OCI-M1 (cell line): ENCODE measurements around the gene COX4I1.

ENCODE experiments used
- DNase-seq: peaks from one replicate; lab custom pipeline; 2025; lab: John Stamatoyannopoulos, UW

COX4I1 gene

DNA sequence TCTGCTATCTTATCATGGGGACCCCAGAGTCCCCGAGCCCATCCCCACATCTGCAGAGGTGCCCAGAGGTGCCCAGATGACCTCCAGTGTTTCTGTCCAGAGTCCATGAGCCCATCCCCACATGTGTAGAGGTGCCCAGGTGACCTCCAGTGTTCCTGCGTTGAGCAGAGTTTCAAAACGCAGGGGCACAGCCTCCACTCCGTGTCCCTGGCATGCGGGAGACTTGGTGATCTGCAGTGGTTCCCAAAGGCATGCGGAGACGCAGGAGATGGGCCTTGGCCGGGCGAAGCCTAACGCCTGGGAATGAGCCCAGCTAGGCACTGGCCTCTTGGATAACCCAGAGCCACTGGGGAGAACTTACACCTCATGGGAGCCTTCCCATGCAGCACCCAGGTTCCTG lies 41.3 kb downstream of the COX4I1 start:
- no peak for DNase-seq

DNA sequence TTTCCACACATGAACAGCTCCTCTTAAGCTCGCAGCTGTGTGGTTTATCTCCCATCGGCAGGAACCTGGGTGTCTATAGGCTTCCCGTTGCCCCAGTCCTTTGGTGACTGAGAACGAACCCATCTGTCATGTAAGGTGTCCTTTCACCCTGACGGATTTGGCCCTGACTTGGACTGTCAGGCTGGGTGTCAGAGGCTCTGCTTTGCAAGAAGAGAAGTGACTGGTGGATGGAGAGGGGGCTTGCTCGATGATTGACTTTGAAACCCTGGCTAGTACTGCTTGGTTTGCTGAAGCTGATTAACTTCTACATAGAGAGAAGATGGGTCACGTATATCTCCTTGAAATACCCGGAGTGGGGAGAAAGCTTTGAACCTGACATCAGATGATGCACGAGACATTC lies 42.9 kb downstream of the COX4I1 start:
- no peak for DNase-seq

DNA sequence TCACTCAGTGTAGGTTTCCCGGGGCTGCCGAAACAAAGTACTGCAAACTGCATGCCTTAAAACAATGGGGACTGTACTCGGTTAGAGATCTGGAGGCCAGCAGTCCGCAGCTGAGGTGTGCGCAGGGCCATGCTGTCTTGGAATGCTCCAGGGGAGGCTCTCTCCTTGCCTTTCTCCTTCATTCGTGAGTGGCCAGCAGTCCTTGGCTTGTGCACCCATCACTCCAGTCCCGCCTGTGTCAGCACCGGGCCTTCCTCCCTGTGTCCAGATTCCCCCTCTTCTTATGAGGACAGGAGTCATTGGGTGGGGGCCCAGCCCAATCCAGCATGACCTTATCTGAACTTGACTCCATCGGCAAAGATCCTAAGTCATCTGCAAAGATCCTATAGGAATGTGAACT lies 43.4 kb downstream of the COX4I1 start:
- DNase-seq = no peak

DNA sequence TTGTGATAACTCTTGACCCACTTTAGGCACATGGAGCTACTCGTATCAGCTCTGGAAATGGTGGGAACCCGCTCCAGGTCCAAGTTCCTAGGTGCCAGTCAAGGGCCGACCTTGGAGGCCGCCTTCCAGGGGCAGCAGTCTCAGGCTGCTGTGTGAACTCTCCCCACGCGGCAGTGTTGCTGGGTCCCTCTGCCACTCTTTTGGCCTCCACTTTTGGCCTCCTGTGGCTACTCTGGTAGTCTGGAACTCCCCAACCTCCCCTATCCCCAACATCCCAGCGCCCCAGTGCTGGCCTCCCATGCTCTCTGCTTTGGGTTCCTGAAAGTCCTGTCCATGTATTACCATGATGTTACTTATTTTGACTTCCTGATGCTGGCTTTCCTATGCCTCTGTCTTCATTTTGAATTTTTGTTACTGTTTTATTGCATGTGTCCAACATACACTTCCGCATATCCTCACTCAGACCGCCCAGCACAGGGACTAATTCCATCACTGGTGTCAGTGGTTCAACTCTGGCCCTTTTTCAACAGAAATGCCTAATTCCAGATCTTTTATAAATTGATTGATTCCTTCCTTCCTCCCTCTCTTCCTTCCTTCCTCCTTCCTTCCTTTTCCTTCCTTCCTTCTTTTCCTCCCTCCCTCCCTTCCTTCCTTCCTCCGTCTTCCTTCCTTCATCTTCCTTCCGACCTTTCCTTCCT lies 44.1 kb downstream of the COX4I1 start:
- no peak for DNase-seq

DNA sequence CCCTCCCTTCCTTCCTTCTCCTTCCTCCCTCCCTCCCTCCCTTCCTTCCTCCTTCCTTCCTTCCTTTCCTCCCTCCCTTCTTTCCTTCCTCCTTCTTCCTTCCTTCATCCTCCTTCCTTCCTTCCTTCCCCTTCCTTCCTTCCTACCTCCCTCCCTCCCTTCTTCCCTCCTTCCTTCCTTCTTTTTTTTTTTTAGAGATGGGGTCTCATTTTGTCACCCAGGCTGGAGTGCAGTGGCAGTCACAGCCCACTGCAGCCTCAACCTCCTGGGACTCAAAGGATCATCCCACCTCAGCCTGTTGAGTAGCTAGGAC lies 44.6 kb downstream of the COX4I1 start:
- no peak for DNase-seq

DNA sequence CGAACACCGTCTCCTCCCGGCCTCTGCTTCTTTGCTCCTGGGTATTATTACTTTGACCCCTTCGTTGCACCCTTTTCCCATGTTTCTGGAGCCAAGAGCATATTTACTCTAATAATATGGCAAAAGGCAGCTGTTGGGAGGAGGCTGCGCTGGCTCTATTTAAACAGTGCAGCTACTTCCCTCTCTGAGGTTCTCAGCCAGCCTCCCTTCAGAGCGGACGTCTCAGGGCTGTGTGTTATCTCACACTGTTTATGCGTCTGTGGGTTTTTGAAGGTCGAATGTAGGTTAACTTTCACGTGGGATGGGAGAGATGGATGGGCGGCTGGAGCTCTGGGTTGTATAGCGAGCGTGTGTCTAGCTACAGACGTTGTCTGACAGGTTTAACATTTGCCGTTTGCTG lies 45.3 kb downstream of the COX4I1 start:
- DNase-seq = no peak

DNA sequence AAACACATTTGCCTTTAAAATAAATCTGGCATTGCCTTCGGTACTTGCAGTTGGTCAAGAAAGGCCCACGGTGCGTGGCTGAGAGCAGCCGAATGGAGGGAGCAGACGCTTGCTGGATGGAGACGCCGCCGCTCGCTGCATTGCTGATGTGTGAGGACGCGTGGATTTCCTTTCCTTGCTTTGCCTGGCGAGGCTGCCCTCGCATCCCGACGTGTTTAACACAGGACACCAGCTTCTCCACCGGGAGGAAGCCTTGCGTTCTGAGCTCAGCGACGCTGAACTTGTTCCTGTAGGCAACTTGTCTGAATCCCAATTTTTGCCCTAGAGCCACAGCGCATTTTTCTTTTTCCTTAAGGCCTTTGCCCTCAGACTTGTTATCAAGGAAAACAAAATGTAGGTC lies 45.8 kb downstream of the COX4I1 start:
- no peak for DNase-seq

DNA sequence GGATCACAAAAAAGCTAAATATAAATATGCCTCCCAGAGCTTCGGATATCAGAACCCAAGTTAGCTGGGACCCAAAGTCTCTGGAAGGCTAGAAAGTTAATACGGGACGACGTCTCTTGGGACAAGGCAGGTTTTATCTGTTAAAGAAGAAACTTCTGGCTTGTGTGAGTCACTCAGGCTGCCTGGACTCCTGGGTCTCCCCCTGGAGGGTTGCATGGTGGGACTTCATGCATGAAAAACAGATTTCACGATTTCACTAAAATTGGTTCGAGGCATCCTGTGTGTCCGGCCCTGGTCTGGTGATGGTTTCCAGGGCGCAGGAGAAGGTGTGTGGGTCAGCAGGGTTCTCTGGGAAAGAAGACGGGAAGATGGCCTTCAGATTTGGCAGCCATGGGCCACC lies 47.0 kb downstream of the COX4I1 start:
- no peak for DNase-seq

DNA sequence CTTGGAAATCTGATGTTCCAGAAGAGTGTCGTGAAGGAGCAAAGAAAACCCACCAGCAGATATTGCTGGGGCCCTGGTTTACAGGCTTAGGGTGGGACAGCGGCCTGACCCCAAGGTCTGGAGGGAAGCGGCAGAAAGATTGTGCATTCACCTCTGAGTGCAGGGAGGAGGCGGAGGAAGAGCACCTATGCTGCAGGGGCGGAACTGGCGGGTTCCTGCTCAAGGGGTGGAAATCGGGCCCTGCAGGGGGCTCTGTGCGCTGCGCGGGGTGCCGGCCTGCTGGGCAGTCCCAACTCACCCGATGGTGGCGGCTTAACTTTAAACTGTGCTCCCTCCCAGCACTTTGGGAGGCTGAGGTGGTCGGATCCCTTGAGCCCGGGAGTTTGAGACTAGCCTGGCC lies 47.5 kb downstream of the COX4I1 start:
- no peak for DNase-seq

DNA sequence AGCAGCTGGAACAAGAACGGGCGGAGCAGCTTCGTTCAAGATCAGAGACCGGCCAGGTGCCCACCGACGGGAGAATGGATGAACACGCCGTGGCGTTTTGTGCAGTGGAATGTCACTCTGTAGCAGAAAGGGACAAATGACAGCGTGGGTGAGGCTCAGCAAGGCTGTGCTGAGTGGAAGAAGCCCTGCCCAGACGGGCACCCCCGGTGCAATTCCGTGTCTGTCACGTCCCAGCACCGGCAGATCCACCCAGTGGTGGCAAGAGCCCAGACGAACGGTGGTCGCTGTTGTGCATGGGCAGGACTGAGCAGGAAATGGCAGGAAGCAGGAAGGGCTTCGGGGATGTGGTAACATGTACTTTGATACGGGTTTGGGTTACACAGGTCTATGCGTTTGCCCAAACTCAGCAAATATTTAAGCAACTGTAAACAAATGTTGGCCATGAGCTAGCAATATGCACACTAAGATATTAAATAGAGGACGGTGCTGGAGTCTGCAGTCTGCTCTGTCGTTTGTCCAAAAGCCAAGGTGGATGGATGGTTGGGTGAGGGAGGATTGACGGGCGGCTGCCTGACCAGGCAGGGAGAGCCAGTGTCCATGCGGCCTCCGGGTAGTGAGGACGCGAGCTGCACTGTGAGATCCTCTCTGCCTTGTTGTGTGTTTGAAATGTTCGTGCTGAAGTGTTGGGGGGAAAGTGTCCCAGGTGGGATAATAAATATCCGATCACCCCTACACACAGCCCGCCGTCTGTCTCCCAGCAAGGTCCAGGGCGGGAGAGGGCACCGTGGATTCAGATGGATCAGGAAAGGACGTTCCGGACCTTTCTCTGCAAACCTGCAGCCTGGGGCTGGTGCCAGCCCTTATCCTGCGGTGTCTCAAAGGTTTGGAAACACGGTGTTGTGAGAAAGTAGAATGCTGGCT lies 48.4 kb downstream of the COX4I1 start:
- no peak for DNase-seq

DNA sequence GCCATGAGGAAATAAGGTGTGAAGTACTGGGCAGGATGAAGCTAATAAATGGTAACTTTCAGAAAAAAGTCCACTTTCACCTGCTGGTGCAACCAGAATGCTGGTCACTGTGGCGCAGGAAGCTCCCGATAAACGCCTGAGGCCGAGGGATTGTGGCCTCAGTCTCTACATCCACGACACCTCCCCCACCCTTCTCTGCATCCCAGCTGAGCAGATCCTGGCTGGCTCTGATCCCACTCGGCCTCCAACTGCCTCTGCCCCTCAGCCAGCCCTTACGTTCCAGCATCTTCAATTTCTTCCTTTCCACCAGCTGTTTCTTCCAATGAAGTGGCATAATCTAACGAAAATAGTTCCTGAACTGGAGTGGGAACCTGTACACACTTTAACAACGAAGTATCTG lies 49.5 kb downstream of the COX4I1 start:
- DNase-seq = no peak

DNA sequence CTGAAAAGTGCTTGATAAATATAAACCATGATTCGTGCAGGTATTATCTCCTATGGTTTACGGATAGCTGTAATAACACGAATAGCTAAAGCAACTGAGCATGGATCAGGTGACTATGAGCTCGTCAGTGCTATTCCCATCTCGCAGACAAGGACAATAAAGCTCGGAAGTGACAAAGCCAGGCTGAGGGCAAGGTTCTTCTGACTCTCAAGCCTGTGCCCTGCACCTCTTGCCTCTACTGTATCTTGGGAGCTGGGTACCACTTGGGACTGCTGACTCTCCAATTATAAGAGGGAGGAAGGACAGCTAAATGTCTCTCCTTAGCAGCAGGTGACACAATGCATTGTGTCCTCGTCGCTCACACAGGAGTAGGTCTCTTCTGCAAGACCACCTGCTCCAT lies 49.9 kb downstream of the COX4I1 start:
- DNase-seq = no peak

DNA sequence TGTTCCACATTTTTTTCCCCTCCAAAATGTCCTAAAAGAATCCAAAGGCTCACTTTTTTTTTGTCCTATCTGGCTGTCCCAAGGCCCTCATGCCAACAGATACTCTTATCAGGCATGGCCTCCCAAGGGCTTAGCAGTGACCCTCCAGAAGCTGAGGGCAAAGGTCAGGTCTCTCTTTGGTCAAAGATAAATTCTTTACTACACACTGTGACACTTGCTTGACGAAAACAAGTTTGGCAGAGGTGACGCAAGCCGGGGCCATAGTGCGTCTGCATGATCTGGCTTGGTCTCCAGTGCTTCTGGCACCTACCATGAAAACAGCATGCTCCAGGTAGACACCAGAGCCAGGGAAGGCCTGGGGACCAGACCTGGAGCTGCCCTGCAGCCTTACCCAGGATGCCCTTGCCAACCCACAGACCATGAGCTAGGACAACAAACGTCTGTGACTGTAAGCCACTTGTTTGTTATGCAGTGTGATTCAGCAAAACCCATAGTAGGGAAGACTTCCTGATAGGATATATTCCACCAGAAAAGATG lies 50.9 kb downstream of the COX4I1 start:
- no peak for DNase-seq

DNA sequence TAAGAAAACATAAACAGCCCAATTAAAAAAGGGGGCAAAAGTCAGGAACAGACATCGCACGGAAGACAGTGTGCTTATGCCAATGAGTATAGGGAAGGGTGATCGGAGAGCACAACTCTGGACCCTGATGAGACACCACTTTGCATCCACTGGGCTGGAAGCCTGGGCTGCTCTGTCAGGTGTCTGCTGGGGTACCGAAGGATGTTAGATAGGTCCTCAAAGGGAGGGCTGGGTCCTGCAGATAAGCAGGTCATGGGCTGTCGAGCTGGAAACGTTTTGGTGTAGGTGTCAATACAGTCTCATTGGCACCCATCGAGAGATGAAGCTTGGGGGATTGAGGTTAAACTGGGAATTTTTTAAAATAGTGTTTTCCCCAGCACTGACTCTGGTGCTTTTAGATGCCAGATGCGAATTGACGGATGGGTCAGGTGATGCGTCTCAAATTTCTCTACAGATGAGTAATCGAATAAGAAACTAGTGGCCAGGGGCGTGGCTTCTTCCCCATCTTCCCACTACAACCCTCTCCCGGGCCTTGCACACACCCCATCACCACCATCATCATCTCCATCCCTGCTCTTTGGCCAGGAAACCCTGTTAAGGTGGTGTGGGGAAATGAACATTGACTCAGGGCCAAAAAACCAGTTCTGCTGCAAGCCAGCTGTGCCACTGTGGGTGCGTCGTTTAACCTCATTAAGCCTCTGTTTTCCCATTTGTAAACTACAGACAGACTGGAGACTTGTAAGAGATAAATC lies 51.7 kb downstream of the COX4I1 start:
- DNase-seq = no peak

DNA sequence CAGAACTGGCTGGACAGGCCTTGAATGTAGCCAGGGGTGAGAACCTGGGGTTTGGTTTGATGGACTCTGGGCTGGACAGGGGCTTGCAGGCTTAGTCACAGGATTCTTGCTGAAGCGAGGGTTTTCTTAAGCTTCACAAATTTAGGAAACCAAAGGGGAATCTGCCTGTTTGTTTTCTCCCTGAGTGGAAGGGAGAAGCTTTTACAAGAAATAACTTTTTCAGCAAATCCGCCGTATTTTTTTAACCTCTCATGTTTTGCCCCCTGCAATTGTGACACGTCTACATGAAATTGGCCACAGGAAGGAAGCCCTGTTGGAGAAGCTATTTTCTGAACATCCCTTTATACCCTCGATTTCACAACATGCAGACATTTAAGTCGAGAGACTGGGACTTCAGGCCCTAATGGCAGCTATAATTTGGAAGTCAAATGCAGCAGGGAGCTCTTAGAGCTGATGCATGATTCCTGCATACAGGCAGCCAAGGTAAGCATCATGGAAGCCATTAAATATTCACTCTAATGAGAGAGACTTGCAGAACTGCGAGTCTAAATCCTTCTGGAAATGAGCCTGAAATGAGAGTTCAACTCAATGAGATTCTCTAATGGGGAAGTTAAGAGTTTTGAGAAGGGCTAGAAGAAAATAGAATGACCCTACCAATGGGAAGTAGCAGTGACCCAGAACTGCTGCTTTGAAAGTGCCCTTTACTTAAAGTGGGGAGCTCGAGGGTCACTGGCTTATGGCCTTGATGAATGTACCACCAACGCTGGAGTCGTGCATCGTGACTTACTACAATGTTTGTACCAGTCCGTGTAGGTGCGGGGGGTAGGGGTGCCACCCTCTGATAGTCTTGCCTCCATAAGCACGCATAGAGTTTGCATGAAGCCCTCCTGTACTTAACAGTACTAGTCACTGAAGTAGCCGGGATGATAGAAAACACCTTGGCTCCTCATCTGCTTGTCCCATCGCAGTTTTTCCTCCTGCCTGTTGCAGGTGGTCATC lies 54.4 kb downstream of the COX4I1 start:
- DNase-seq = no peak

DNA sequence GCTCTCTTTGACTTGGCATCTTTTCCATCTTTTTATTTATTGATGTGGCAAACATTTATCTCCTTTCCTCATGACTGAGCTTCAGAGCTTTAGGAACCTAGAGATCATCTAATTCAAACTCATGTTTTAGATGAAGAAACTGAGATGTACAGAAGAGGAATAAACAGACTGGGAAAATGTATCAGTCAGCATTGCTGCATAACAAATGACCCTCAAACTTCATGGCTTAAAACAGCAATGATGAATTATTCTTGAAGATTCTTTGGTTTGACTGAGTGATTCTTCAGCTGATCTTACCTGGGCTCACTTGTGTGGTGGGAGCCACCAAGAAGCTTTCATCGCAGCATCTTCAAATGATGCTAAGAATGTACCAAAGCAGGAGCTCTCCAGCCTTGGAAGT lies 55.4 kb downstream of the COX4I1 start:
- DNase-seq = no peak

DNA sequence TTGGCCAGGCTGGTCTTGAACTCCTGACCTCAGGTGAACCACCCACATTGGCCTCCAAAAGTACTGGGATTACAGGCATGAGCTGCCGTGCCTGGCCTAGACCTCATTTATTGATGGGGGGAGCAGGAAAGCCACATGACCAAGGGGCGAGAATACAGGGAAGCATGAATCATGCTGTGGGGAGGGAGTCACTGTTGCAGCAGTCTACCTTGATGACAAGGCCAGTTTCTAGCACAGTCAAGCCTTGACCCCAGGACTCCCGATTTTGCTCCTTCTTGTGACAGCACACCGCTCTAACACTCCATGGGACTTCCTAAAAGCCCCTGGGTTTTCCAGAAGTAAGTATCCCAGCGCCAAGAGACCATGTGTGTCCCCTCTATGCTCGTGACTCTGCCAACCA lies 56.6 kb downstream of the COX4I1 start:
- DNase-seq = no peak

DNA sequence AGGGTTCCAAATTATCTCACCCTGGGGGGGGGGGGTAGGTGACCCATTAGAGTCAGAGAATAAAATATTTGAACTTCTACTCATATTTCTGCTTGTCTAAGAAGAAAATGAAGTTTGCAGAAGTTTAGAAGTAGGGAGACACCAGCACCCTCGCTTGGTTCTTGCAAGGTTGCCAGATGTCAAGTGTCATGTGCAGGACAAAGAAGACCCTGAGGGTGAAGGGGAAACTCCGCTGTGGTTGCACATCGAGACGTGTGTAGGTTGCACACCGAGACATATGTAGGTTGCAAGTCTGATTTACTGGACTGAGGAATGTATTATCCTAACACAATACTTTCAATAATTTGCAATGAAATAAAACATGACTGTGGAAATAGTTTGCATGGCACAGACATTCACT lies 57.1 kb downstream of the COX4I1 start:
- DNase-seq = no peak
